H54 (cell line): ENCODE measurements around the gene HHIPL2.

Experiments
- DNase-seq: peaks from one replicate; pipeline ENCODE4 v3.0.0; 2011; ENCODE audit warnings: low spot score, mixed read lengths; ENCODE audit not compliant: insufficient read length
- FAIRE-seq: peaks from 3 replicates; lab custom pipeline; 2011; peaks lifted over from hg19 to GRCh38; lab: Jason Lieb, UNC
- POLR2A ChIP-seq: IDR thresholded peaks from 2 replicates; pipeline ENCODE4 v1.6.1; 2011; ENCODE audit warnings: low read depth, mild to moderate bottlenecking, low read length

HHIPL2 gene

GRCh38 chr1:222547944-222548671, at the start of gene HHIPL2:
Gene HHIPL2 (minus strand): TSS chr1:222548104. CDS start chr1:222548044, 60 bp downstream.
- no peak for TF ChIP-seq POLR2A
- FAIRE-seq (no peak), DNase-seq (peak; percentile 12)

- DNase-seq (no peak), FAIRE-seq (no peak)
- TF ChIP-seq POLR2A = no peak
Observed at GRCh38 chr1:222596696-222597095, 48.8 kb upstream of the HHIPL2 start.

GRCh38 chr1:222594789-222595188, 46.9 kb upstream of the HHIPL2 start:
- no peak for TF ChIP-seq POLR2A
- FAIRE-seq = no peak
- DNase-seq = no peak

GRCh38 chr1:222592171-222592570, 44.3 kb upstream of the HHIPL2 start:
- FAIRE-seq (peak; percentile 73), DNase-seq (peak; percentile 23)
- TF ChIP-seq POLR2A = no peak

GRCh38 chr1:222589462-222590302, 41.8 kb upstream of the HHIPL2 start, which contains the start of gene TAF1A:
Gene TAF1A (minus strand): TSS chr1:222589933.
- peak; percentile 72 for TF ChIP-seq POLR2A
- DNase-seq (peak; percentile 55), FAIRE-seq (peak; percentile 83)

GRCh38 chr1:222588135-222588534, 40.2 kb upstream of the HHIPL2 start:
- no peak for FAIRE-seq
- DNase-seq = no peak
- TF ChIP-seq POLR2A = no peak

GRCh38 chr1:222586842-222587241, 38.9 kb upstream of the HHIPL2 start:
- no peak for TF ChIP-seq POLR2A
- no peak for DNase-seq
- FAIRE-seq = no peak

- FAIRE-seq = no peak
- no peak for TF ChIP-seq POLR2A
- no peak for DNase-seq
Observed at GRCh38 chr1:222583079-222583478, 35.2 kb upstream of the HHIPL2 start.

- TF ChIP-seq POLR2A = no peak
- FAIRE-seq (peak; percentile 93), DNase-seq (peak; percentile 12)
Observed at GRCh38 chr1:222582099-222582774, 34.3 kb upstream of the HHIPL2 start.

GRCh38 chr1:222579316-222579715, 31.4 kb upstream of the HHIPL2 start:
- TF ChIP-seq POLR2A = no peak
- FAIRE-seq (no peak), DNase-seq (no peak)

GRCh38 chr1:222570837-222571236, 22.9 kb upstream of the HHIPL2 start:
- DNase-seq = no peak
- TF ChIP-seq POLR2A = no peak
- FAIRE-seq = peak; percentile 45

GRCh38 chr1:222561656-222562055, 13.8 kb upstream of the HHIPL2 start:
- TF ChIP-seq POLR2A = no peak
- DNase-seq (no peak), FAIRE-seq (peak; percentile 33)

GRCh38 chr1:222557574-222557973, 9.7 kb upstream of the HHIPL2 start:
- no peak for FAIRE-seq
- no peak for DNase-seq
- TF ChIP-seq POLR2A = no peak

GRCh38 chr1:222557148-222557547, 9.2 kb upstream of the HHIPL2 start:
- TF ChIP-seq POLR2A = no peak
- DNase-seq = no peak
- FAIRE-seq = no peak
